Keratinocyte (primary cell): ENCODE measurements around the gene GRIK2. TPM values are rescaled to one million over a fixed set of nuclear protein-coding genes. Genes with fewer than 3 reads are reported as not detected.

Experiments used
- DNase-seq: peaks from one replicate; pipeline ENCODE4 v3.0.0-alpha.2; 2011; ENCODE audit warnings: low read depth, missing footprints, low spot score
- FAIRE-seq: peaks from 2 replicates; lab custom pipeline; 2011; peaks lifted over from hg19 to GRCh38; lab: Jason Lieb, UNC
- H2AFZ ChIP-seq: 2 replicates; pipeline ENCODE4 v1.6.0; 2012; ENCODE audit warnings: low read length, control low read depth, inconsistent platforms; ENCODE audit not compliant: control insufficient read depth
- H3K27ac ChIP-seq: 2 replicates; pipeline ENCODE4 v1.5.1; 2011; ENCODE audit warnings: low read length; ENCODE audit not compliant: control insufficient read depth, insufficient read depth
- H3K27me3 ChIP-seq: 3 replicates; pipeline ENCODE4 v1.6.0; 2011; ENCODE audit warnings: low read length; ENCODE audit not compliant: control insufficient read depth, insufficient read depth; ENCODE audit errors: extremely low read depth
- H3K36me3 ChIP-seq, 2 experiments: 2 replicates in 1 of 2; 3 replicates in 1 of 2; pipeline ENCODE4 v1.5.1; 2011; ENCODE audit warnings: low read length in 2 of 2, mild to moderate bottlenecking in 1 of 2; ENCODE audit not compliant: control insufficient read depth in 2 of 2, insufficient read depth in 2 of 2; ENCODE audit errors: extremely low read depth in 1 of 2
- H3K4me1 ChIP-seq: 3 replicates; pipeline ENCODE4 v1.5.1; 2011; ENCODE audit warnings: low read length; ENCODE audit not compliant: control insufficient read depth, insufficient read depth; ENCODE audit errors: extremely low read depth
- H3K4me2 ChIP-seq: 3 replicates; pipeline ENCODE4 v1.6.0; 2011; ENCODE audit warnings: low read depth, low read length; ENCODE audit not compliant: control insufficient read depth, insufficient read depth; ENCODE audit errors: extremely low read depth
- H3K4me3 ChIP-seq, 3 experiments: fragments of 200-600 bp in 1 of 3; sonication (generic) in 1 of 3; 2 replicates in 2 of 3; 3 replicates in 1 of 3; pipeline ENCODE4 v1.5.1; 2011 to 2016; ENCODE audit warnings: low read length in 3 of 3, mild to moderate bottlenecking in 3 of 3, control low read depth in 2 of 3, inconsistent platforms in 1 of 3, low read depth in 1 of 3, mixed read lengths in 1 of 3, mixed run types in 1 of 3, moderate library complexity in 1 of 3; ENCODE audit not compliant: control insufficient read depth in 2 of 3, insufficient read depth in 2 of 3; ENCODE audit errors: extremely low read depth in 1 of 3
- H3K79me2 ChIP-seq: 2 replicates; pipeline ENCODE4 v1.6.0; 2012; ENCODE audit warnings: low read length; ENCODE audit not compliant: control insufficient read depth, insufficient read depth
- H3K9ac ChIP-seq: 3 replicates; pipeline ENCODE4 v1.6.0; 2011; ENCODE audit warnings: low read length; ENCODE audit not compliant: control insufficient read depth, insufficient read depth; ENCODE audit errors: extremely low read depth
- H3K9me1 ChIP-seq: 3 replicates; pipeline ENCODE4 v1.6.0; 2011; ENCODE audit warnings: low read length; ENCODE audit not compliant: control insufficient read depth, insufficient read depth; ENCODE audit errors: extremely low read depth
- H3K9me3 ChIP-seq: 2 replicates; pipeline ENCODE4 v1.5.1; 2012; ENCODE audit warnings: low read depth, low read length; ENCODE audit not compliant: control insufficient read depth
- H4K20me1 ChIP-seq: 3 replicates; pipeline ENCODE4 v1.6.0; 2011; ENCODE audit warnings: low read length; ENCODE audit not compliant: control insufficient read depth, insufficient read depth; ENCODE audit errors: extremely low read depth
- EZH2 ChIP-seq: IDR thresholded peaks from one replicate; pipeline ENCODE4 v1.6.1; 2012; ENCODE audit warnings: inconsistent platforms, mild to moderate bottlenecking, low read length, moderate library complexity
- dilution Hi-C: fragments of 300-500 bp; cut with MboI; formaldehyde crosslinking; loops from one replicate; pipeline ENCODE4 v1.7.0; 2020; ENCODE audit warnings: low sequenced_read_pairs; ENCODE audit not compliant: extremely low pct_ligation_motif_present
- polyA plus RNA-seq, 5 experiments: library from polyadenylated mRNA; depleted of rRNA in 3 of 5; stranded (reverse) in 3 of 5; stranded (forward) in 1 of 5; unstranded in 1 of 5; fragments of >200 nt; gene quantifications; 1 replicate in 1 of 5; 2 replicates in 3 of 5; 3 replicates in 1 of 5; pipeline versions ENCODE4 v1.2.1 to v1.2.3, GENCODE V29; 2011 to 2012; ENCODE audit warnings: missing spikeins in 2 of 5, low read depth in 1 of 5, low replicate concordance in 1 of 5
- TF ChIP-seq, protein P1 (sequence below), 3 experiments: IDR thresholded peaks in 1 of 3; conservative IDR thresholded peaks in 1 of 3; optimal IDR thresholded peaks in 1 of 3; 2 replicates in 2 of 3; 3 replicates in 1 of 3; pipeline versions ENCODE3 to v1.5.1; 2011; ENCODE audit warnings: low read length in 3 of 3, mild to moderate bottlenecking in 3 of 3, moderate library complexity in 2 of 3, control low read depth in 1 of 3, inconsistent platforms in 1 of 3; ENCODE audit not compliant: insufficient read depth in 2 of 3; ENCODE audit errors: extremely low read depth in 1 of 3

Gene GRIK2
- polyA plus RNA-seq, 1 donor (not counting 4 experiments of a cell fraction or from before 2014, with no cell fraction given), result 0.01 TPM

- DNase-seq (no peak), FAIRE-seq (peak; percentile 84)
- H3K4me2 ChIP-seq, result peak overlapping the region; percentile 38
- H3K9ac ChIP-seq, result no peak overlapping the region
- no peaks in the 10 kb centered on the region for H3K9me1 ChIP-seq
- no peaks in the 10 kb centered on the region for H3K27me3 ChIP-seq
- dilution Hi-C loops, result no loop called here
- no peaks in the 10 kb centered on the region for H3K79me2 ChIP-seq
- H3K27ac ChIP-seq, result no peak overlapping the region
- no peaks in the 10 kb centered on the region for H3K36me3 ChIP-seq
- H3K9me3 ChIP-seq, result no peaks in the 10 kb centered on the region
- no peak overlapping the region for H3K4me3 ChIP-seq
- H4K20me1 ChIP-seq, result no peaks in the 10 kb centered on the region
- peaks cover 12% of the 10 kb centered on the region for H3K4me1 ChIP-seq
- no peak overlapping the region for H2AFZ ChIP-seq
- TF ChIP-seq EZH2, result no peak
- TF ChIP-seq, protein P1, sequence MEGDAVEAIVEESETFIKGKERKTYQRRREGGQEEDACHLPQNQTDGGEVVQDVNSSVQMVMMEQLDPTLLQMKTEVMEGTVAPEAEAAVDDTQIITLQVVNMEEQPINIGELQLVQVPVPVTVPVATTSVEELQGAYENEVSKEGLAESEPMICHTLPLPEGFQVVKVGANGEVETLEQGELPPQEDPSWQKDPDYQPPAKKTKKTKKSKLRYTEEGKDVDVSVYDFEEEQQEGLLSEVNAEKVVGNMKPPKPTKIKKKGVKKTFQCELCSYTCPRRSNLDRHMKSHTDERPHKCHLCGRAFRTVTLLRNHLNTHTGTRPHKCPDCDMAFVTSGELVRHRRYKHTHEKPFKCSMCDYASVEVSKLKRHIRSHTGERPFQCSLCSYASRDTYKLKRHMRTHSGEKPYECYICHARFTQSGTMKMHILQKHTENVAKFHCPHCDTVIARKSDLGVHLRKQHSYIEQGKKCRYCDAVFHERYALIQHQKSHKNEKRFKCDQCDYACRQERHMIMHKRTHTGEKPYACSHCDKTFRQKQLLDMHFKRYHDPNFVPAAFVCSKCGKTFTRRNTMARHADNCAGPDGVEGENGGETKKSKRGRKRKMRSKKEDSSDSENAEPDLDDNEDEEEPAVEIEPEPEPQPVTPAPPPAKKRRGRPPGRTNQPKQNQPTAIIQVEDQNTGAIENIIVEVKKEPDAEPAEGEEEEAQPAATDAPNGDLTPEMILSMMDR (optimal IDR thresholded peaks at IDR 0.05 in 1 of 3, IDR thresholded peaks at IDR 0.05 in 1 of 3, conservative IDR thresholded peaks at IDR 0.05 in 1 of 3; ENCODE audit: extremely low read depth in 1 of 3, insufficient read depth in 2 of 3, low read length in 3 of 3), result no peak
Measured at GRCh38 chr6:101760843-101761621, 367.5 kb downstream of the GRIK2 start.

DNA sequence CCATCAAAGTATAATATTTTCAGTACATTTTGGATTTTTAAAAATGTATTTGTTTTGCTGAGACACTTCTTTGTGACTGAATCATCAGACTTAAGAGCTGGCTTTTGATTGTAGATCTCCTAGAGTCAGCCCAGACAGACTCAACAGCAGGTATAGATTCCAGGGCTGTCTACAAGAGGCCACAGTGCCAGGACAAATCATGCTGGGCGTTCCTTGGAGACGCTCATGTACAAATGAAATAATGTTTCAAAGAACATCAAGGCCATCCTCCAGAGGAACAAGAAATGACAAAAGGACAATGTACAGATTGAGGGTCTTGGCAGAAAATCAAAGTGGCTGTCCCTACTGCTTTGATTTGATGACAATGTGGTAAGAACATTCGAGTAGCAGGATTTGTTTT lies 369.3 kb downstream of the GRIK2 start:
- no peaks in the 10 kb centered on the region for H3K36me3 ChIP-seq
- TF ChIP-seq, protein P1 (optimal IDR thresholded peaks at IDR 0.05 in 1 of 3, IDR thresholded peaks at IDR 0.05 in 1 of 3, conservative IDR thresholded peaks at IDR 0.05 in 1 of 3; ENCODE audit: extremely low read depth in 1 of 3, insufficient read depth in 2 of 3, low read length in 3 of 3), result no peak
- TF ChIP-seq EZH2, result no peak
- H3K9me1 ChIP-seq, result no peaks in the 10 kb centered on the region
- no peak overlapping the region for H3K4me3 ChIP-seq
- H3K79me2 ChIP-seq, result no peaks in the 10 kb centered on the region
- no peak overlapping the region for H3K27ac ChIP-seq
- no peaks in the 10 kb centered on the region for H3K27me3 ChIP-seq
- DNase-seq (no peak), FAIRE-seq (no peak)
- peaks cover 12% of the 10 kb centered on the region for H3K4me1 ChIP-seq
- H3K4me2 ChIP-seq, result no peak overlapping the region
- dilution Hi-C loops, result no loop called here
- no peaks in the 10 kb centered on the region for H4K20me1 ChIP-seq
- no peaks in the 10 kb centered on the region for H3K9me3 ChIP-seq
- no peak overlapping the region for H3K9ac ChIP-seq
- H2AFZ ChIP-seq, result peak overlapping the region; percentile 70
